Occipital lobe (tissue), 3 donors: ENCODE results near the gene SP5. TPM values are rescaled to one million over a fixed set of nuclear protein-coding genes. Genes with fewer than 3 reads are reported as not detected.
"Not testable (repeated sequence)": the region's sequence is repeated elsewhere in the genome, so short reads cannot be mapped to it uniquely, and the experiment has no call there.

Source experiments
- DNase-seq: peaks from one replicate; lab custom pipeline; 2025; lab: John Stamatoyannopoulos, UW
- small RNA-seq: library from RNA; depleted of rRNA; stranded (forward); fragments of <200 nt; gene quantifications from one replicate; pipeline ENCODE3, GENCODE V24; 2014
- total RNA-seq: library from RNA; depleted of rRNA; stranded (reverse); fragments of >200 nt; gene quantifications from one replicate; pipeline ENCODE4 v1.2.3, GENCODE V29; 2014

SP5 gene
- total RNA-seq, 1 donor from 2014 or later, result 0.78 TPM

- no peak for DNase-seq
These were observed 23.9 kb downstream of the SP5 start for GRCh38 chr2:170739048-170739447.

- DNase-seq, result no peak
These were observed 24.4 kb downstream of the SP5 start for GRCh38 chr2:170739507-170740046.

DNA sequence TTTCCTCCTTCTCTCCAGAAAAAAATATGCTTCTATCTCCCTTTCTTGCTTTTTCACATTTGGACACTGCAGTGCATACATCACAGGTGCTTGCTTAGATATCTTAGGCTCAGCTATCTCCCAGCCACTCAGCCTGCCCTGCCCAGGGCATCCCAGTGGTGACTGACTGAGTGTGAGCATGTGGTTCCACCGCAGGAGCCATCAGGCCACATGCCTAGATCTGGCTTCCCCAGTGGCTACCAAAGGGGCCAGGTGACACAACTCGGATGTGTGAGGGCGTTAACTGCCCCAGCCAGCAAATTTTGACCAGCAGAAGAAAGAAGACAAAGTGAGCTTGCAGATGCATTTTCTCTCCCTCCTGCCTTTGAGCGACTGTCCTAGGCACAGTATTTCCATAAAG, 25.5 kb downstream of the SP5 start:
- DNase-seq, result no peak

- no peak for DNase-seq
These were observed 26.9 kb downstream of the SP5 start for GRCh38 chr2:170742000-170742399.

GRCh38 chr2:170742896-170743529, 27.9 kb downstream of the SP5 start:
- DNase-seq, result no peak

DNA sequence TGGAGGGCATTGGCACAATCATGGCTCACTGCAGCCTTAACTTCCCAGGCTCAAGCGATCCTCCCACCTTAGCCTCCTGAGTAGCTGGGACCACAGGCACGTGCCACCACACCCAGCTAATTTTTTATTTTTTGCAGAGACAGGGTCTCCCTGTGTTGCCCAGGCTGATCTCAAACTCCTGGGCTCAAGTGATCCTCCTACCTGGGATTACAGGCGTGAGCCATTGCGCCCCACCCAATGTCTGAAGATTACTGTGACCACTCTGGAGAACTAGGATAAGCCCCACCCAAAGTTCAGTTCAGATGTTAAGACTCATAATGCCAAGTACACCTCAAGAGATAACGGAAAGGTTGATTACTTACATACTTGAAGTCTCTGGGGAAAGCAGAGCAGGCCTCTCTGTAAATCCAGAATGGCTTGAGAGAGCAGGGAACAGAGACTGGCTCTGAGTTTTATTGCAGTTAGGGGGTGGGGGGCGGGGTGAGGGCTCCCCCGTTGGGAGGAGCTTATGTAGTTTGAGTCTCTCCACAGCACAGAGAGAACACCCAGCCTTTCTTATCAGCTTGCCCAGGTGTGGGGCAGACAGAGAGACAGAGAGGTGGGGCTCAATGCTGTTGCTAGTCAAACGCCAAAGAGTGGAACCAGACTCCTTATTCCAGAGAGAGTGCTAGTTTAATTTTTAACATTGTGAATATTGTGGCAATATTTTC, 28.5 kb downstream of the SP5 start:
- no peak for DNase-seq

- no peak for DNase-seq
These were observed 29.3 kb downstream of the SP5 start for GRCh38 chr2:170744248-170745002.

DNA sequence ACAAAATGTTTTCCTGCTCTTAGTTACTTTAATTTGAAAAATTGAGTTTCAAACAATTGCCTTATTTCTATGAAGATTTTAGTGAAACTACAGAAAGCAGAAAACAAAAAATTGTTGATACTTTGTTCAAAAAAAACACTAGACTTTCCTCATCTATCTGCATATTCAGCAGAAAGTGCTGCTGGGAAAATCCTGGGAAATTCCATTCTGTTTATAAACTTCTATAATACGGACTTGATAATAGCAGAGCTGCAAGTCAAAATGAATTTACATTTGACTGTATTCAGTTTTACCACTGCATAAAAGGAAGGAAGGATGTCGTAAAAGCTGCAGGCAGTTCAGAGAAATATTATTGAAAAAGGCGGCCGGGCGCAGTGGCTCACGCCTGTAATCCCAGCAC, 30.2 kb downstream of the SP5 start:
- no peak for DNase-seq

GRCh38 chr2:170747921-170748320, 32.8 kb downstream of the SP5 start:
- no peak for DNase-seq

- not testable (repeated sequence) for DNase-seq
These were observed 36.4 kb downstream of the SP5 start for GRCh38 chr2:170751555-170751954.

- DNase-seq, result no peak
These were observed 46.4 kb downstream of the SP5 start for GRCh38 chr2:170761572-170761971.

GRCh38 chr2:170762760-170763159, 47.6 kb downstream of the SP5 start:
- no peak for DNase-seq

- DNase-seq, result no peak
These were observed 48.1 kb downstream of the SP5 start for GRCh38 chr2:170763232-170763631.

GRCh38 chr2:170764880-170765261, 49.7 kb downstream of the SP5 start:
- DNase-seq, result no peak

GRCh38 chr2:170766693-170767092, 51.6 kb downstream of the SP5 start:
- DNase-seq, result no peak

Small RNA genes lying within 50 kb of the gene (small RNA-seq; reads per million reads assigned to genes)
- not detected for gene RF02271

Other genes starting within 250 kb of the SP5 start
- gene ERICH2, start 55.0 kb downstream of the SP5 start, total RNA-seq, result not detected
- 58.2 TPM for gene GAD1, start 101.5 kb downstream of the SP5 start, total RNA-seq
- 21.5 TPM for gene GORASP2, start 213.9 kb downstream of the SP5 start, total RNA-seq